Measurements from ENCODE around the gene GAS2. TPM values are rescaled to one million over a fixed set of nuclear protein-coding genes. Genes with fewer than 3 reads are reported as not detected.
A peak's percentile ranks its signal among the peaks of the same experiment; 100 is the strongest.

GAS2 gene
- total RNA-seq, 2 donors from 2014 or later: 2.0 to 2.5 TPM

- Mint-ChIP-seq H3K4me1 (ENCODE audit: low read depth) (no peaks in the 10 kb centered on the region), H3K4me3 (no peak overlapping the region), H3K27me3 (ENCODE audit: low read depth) (no peaks in the 10 kb centered on the region), H3K27ac (no peak overlapping the region), H3K9me3 (no peaks in the 10 kb centered on the region), H3K36me3 (ENCODE audit: insufficient read depth in 2 of 2) (no peaks in the 10 kb centered on the region)
- ATAC-seq (replicated peaks in 1 of 2) (no peak), DNase-seq (no peak)
Observed at GRCh38 chr11:22761066-22761465, 94.7 kb downstream of the GAS2 start.

GRCh38 chr11:22763166-22763565 is 96.8 kb downstream of the GAS2 start:
- Mint-ChIP-seq H3K27ac (no peak overlapping the region), H3K9me3 (no peaks in the 10 kb centered on the region), H3K27me3 (ENCODE audit: low read depth) (no peaks in the 10 kb centered on the region), H3K4me3 (no peak overlapping the region), H3K36me3 (ENCODE audit: insufficient read depth in 2 of 2) (no peaks in the 10 kb centered on the region), H3K4me1 (ENCODE audit: low read depth) (no peaks in the 10 kb centered on the region)
- DNase-seq (no peak), ATAC-seq (replicated peaks in 1 of 2) (no peak)

GRCh38 chr11:22764735-22765134 is 98.3 kb downstream of the GAS2 start:
- ATAC-seq (replicated peaks in 1 of 2) (no peak), DNase-seq (no peak)
- H3K9me3 Mint-ChIP-seq: no peaks in the 10 kb centered on the region
- H3K36me3 Mint-ChIP-seq (ENCODE audit: insufficient read depth in 2 of 2): no peaks in the 10 kb centered on the region
- H3K4me1 Mint-ChIP-seq (ENCODE audit: low read depth): no peaks in the 10 kb centered on the region
- H3K27ac Mint-ChIP-seq: no peak overlapping the region
- H3K4me3 Mint-ChIP-seq: no peak overlapping the region
- H3K27me3 Mint-ChIP-seq (ENCODE audit: low read depth): no peaks in the 10 kb centered on the region

DNA sequence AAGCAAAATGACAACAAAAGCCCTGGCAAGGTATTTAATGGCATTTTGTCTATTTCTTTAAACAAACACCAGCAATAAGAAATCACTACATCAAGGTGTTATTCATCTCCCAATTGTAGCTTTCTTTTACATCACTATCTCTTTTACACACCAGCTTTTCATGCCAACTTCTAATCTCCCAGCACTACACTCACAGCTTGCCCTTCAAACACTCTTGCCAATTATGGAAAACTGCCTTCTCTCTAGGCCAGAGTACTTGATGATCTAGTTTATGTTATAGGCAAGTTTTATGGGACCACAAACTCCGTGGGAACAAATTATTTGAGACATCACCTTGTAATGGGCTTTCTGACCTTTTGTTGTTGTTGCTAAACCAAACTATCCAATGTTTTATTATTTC is 101.9 kb downstream of the GAS2 start:
- no peak for DNase-seq
- Mint-ChIP-seq H3K27me3 (ENCODE audit: low read depth) (no peaks in the 10 kb centered on the region), H3K27ac (no peak overlapping the region), H3K36me3 (ENCODE audit: insufficient read depth in 2 of 2) (no peaks in the 10 kb centered on the region), H3K4me3 (no peak overlapping the region), H3K4me1 (ENCODE audit: low read depth) (no peaks in the 10 kb centered on the region), H3K9me3 (no peaks in the 10 kb centered on the region)
- no peak for ATAC-seq (replicated peaks in 1 of 2)

- Mint-ChIP-seq H3K4me1 (ENCODE audit: low read depth) (no peaks in the 10 kb centered on the region), H3K36me3 (ENCODE audit: insufficient read depth in 2 of 2) (no peaks in the 10 kb centered on the region), H3K27me3 (ENCODE audit: low read depth) (no peaks in the 10 kb centered on the region), H3K9me3 (no peaks in the 10 kb centered on the region), H3K4me3 (no peak overlapping the region), H3K27ac (no peak overlapping the region)
- DNase-seq: no peak
- no peak for ATAC-seq (replicated peaks in 1 of 2)
Observed at GRCh38 chr11:22769081-22769480, 102.7 kb downstream of the GAS2 start.

GRCh38 chr11:22774716-22775115 is 108.3 kb downstream of the GAS2 start:
- no peak for DNase-seq
- H3K27ac Mint-ChIP-seq: no peak overlapping the region
- H3K9me3 Mint-ChIP-seq: no peaks in the 10 kb centered on the region
- H3K27me3 Mint-ChIP-seq (ENCODE audit: low read depth): no peaks in the 10 kb centered on the region
- no peaks in the 10 kb centered on the region for H3K4me1 Mint-ChIP-seq (ENCODE audit: low read depth)
- H3K36me3 Mint-ChIP-seq (ENCODE audit: insufficient read depth in 2 of 2): no peaks in the 10 kb centered on the region
- H3K4me3 Mint-ChIP-seq: no peak overlapping the region
- ATAC-seq (replicated peaks in 1 of 2): no peak

DNA sequence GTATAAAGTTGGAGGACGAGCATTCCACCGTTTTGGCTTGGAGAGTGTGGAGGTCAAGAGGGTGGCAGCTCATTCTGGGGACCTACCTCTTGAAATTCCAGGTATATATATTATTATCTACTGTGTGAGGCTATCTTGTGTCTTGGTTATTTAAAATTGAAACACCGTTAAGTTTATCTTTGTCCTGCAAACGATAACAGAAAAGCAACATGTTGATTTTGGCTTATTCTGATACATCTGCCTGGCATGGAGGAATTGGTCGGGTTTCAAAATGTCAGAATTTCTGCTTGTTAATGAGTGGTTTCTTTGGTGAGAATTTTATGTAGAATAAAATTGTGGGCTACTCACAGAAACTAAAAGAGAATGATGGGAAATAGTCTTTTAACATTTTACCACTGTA is 108.8 kb downstream of the GAS2 start:
- DNase-seq (no peak), ATAC-seq (replicated peaks in 1 of 2) (no peak)
- no peak overlapping the region for H3K4me3 Mint-ChIP-seq
- H3K4me1 Mint-ChIP-seq (ENCODE audit: low read depth): no peaks in the 10 kb centered on the region
- H3K27ac Mint-ChIP-seq: no peak overlapping the region
- H3K27me3 Mint-ChIP-seq (ENCODE audit: low read depth): no peaks in the 10 kb centered on the region
- H3K36me3 Mint-ChIP-seq (ENCODE audit: insufficient read depth in 2 of 2): no peaks in the 10 kb centered on the region
- no peaks in the 10 kb centered on the region for H3K9me3 Mint-ChIP-seq

DNA sequence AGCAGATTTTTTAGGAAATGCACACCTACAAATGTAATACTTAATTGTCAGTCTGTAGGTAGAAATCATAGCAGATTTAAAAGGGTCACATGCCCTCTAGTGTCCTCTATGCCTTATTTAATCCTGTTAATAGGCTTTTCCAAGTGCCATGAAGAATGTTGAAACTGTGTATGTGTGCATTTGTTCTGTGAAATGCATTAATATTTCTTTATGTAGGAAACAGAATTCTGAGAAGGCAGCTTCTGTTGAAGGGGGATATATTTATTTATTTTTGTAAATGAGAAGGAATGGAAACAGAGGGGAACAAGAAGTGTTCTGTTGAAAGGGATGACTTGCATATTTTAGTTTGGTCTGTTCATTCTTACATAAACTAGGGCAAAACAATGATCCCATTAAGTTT is 112.2 kb downstream of the GAS2 start:
- Mint-ChIP-seq H3K27ac (no peak overlapping the region), H3K36me3 (ENCODE audit: insufficient read depth in 2 of 2) (no peaks in the 10 kb centered on the region), H3K4me3 (no peak overlapping the region), H3K4me1 (ENCODE audit: low read depth) (peaks cover 6% of the 10 kb centered on the region), H3K27me3 (ENCODE audit: low read depth) (no peaks in the 10 kb centered on the region), H3K9me3 (no peaks in the 10 kb centered on the region)
- ATAC-seq (replicated peaks in 1 of 2) (no peak), DNase-seq (no peak)

DNA sequence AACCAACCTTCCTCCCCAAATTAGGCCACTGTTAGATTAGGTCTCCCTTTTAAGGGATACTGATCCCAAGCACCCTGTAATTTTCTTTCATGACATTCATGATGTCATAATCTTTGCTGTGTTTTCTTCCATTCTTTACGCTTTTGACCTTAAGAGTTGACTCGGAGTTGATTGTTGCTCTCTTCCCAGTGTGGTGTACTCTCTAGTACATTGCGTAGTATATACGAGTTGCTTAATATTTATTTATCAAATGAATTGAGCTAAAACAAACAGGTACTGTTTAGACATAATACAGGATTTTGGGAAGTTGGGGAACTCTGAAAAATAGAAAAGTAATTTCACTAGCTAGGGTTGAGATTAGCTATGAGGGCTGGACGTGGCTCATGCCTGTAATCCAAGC is 113.4 kb downstream of the GAS2 start:
- Mint-ChIP-seq H3K36me3 (ENCODE audit: insufficient read depth in 2 of 2) (no peaks in the 10 kb centered on the region), H3K9me3 (no peaks in the 10 kb centered on the region), H3K27ac (no peak overlapping the region), H3K4me1 (ENCODE audit: low read depth) (peaks cover 6% of the 10 kb centered on the region), H3K4me3 (no peak overlapping the region), H3K27me3 (ENCODE audit: low read depth) (no peaks in the 10 kb centered on the region)
- DNase-seq: no peak
- no peak for ATAC-seq (replicated peaks in 1 of 2)

DNA sequence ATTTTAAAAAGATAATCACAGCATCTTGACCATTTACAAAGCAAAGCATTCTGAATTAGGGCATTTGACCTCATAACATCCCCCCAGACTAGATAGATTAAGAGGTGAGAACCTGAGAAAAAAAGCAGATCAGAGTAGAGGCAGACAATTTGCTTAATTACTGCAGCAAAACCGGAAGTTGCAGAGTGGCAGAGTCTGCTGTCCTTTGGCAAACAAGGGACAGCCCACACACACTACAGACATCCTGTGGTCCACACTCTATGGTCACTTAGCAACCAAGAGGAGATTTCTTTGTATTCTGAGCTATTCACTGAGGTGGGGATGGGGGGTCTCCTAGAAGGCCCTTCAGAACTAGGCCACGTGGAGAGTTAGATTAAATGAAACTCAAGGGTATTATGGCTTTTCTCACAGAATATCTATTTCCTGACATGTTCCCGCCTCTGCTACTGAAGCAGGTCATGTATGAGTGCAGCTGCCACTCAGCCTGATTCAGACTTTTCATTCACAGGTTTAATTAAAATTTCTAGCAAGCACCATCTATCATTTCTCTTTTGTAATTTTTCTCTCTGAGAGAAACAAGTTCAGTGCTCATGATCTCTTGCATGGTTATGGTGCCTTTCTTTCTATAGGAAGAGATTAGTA is 114.7 kb downstream of the GAS2 start:
- Mint-ChIP-seq H3K27ac (peak overlapping the region; percentile 4), H3K4me3 (no peak overlapping the region), H3K36me3 (ENCODE audit: insufficient read depth in 2 of 2) (no peaks in the 10 kb centered on the region), H3K4me1 (ENCODE audit: low read depth) (peaks cover 6% of the 10 kb centered on the region), H3K27me3 (ENCODE audit: low read depth) (no peaks in the 10 kb centered on the region), H3K9me3 (no peaks in the 10 kb centered on the region)
- DNase-seq (no peak), ATAC-seq (replicated peaks in 1 of 2) (no peak)

DNA sequence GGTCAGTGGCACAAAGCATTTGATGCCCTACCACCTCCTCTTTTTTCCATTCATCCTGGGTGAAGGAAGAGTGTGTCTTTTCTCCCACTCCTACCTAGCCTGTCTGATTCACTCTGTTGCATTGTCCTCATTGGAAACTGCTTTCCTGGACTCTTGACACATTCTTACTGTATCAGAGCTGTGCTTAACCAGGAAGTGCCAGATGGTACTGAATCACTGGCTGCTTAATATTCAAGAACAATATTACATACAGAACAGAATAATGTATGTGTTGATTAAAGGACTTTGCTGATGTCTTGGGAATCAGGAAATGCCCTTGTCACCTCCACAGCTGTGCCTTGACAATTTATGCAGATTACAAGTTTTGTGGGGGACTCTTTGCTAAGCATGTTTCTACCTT is 118.8 kb downstream of the GAS2 start:
- Mint-ChIP-seq H3K36me3 (ENCODE audit: insufficient read depth in 2 of 2) (no peaks in the 10 kb centered on the region), H3K27me3 (ENCODE audit: low read depth) (no peaks in the 10 kb centered on the region), H3K4me3 (no peak overlapping the region), H3K27ac (no peak overlapping the region), H3K9me3 (no peaks in the 10 kb centered on the region), H3K4me1 (ENCODE audit: low read depth) (peaks cover 14% of the 10 kb centered on the region)
- ATAC-seq (replicated peaks in 1 of 2) (no peak), DNase-seq (no peak)

DNA sequence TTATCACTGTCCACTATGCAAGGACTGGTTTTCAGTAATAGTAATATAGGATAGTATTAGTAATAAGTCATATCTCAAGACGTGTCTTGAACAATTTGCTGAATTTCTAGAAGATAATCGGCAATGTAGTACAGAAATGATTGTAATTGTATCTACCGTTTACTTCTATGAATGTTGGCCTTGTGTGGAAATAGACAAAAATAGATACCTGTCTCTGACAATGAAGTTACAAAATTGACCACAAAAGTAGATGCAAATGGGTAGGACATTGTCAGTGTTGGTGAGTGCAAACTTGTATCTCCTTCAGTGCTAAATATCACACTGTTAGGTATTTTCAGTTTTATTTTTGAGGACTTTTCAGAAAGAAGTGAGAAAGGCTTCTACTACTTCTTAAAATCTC is 120.1 kb downstream of the GAS2 start:
- Mint-ChIP-seq H3K36me3 (ENCODE audit: insufficient read depth in 2 of 2) (no peaks in the 10 kb centered on the region), H3K4me3 (no peak overlapping the region), H3K4me1 (ENCODE audit: low read depth) (peaks cover 8% of the 10 kb centered on the region), H3K9me3 (no peaks in the 10 kb centered on the region), H3K27me3 (ENCODE audit: low read depth) (no peaks in the 10 kb centered on the region), H3K27ac (no peak overlapping the region)
- no peak for DNase-seq
- ATAC-seq (replicated peaks in 1 of 2): no peak

- Mint-ChIP-seq H3K4me1 (ENCODE audit: low read depth) (peaks cover 8% of the 10 kb centered on the region), H3K27me3 (ENCODE audit: low read depth) (no peaks in the 10 kb centered on the region), H3K9me3 (no peaks in the 10 kb centered on the region), H3K36me3 (ENCODE audit: insufficient read depth in 2 of 2) (no peaks in the 10 kb centered on the region), H3K27ac (no peak overlapping the region), H3K4me3 (no peak overlapping the region)
- ATAC-seq (replicated peaks in 1 of 2): no peak
- DNase-seq: no peak
Observed at GRCh38 chr11:22787055-22787454, 120.6 kb downstream of the GAS2 start.

GRCh38 chr11:22787551-22788162 is 121.2 kb downstream of the GAS2 start:
- no peaks in the 10 kb centered on the region for H3K36me3 Mint-ChIP-seq (ENCODE audit: insufficient read depth in 2 of 2)
- peaks cover 8% of the 10 kb centered on the region for H3K4me1 Mint-ChIP-seq (ENCODE audit: low read depth)
- H3K4me3 Mint-ChIP-seq: no peak overlapping the region
- no peaks in the 10 kb centered on the region for H3K9me3 Mint-ChIP-seq
- ATAC-seq (replicated peaks in 1 of 2) (no peak), DNase-seq (peak; percentile 18 to 27)
- peak overlapping the region; percentile 32 for H3K27ac Mint-ChIP-seq
- no peaks in the 10 kb centered on the region for H3K27me3 Mint-ChIP-seq (ENCODE audit: low read depth)

All from activated T-cell treated with anti-CD3 and anti-CD28 coated beads, Interleukin-2, amount 50 U/mL, for 72 hours (primary cell).